Activated gamma-delta T cell treated with anti-CD3 and anti-CD28 coated beads, Interleukin-2, amount 50 U/mL, for 16 hours (primary cell): ENCODE measurements around the gene NR5A1.

Experiments used
- DNase-seq: peaks from one replicate; pipeline ENCODE4 v3.0.0-alpha.2; 2020; ENCODE audit warnings: low read depth

NR5A1 gene

GRCh38 chr9:124480621-124480981, 26.6 kb downstream of the NR5A1 start:
- DNase-seq, result no peak

GRCh38 chr9:124479947-124480620, 27.1 kb downstream of the NR5A1 start:
- DNase-seq, result no peak

- DNase-seq, result no peak
These were observed 27.8 kb downstream of the NR5A1 start for GRCh38 chr9:124479371-124479770.

- no peak for DNase-seq
These were observed 28.8 kb downstream of the NR5A1 start for GRCh38 chr9:124478354-124478753.

GRCh38 chr9:124477648-124478285, 29.4 kb downstream of the NR5A1 start:
- no peak for DNase-seq

- no peak for DNase-seq
These were observed 30.0 kb downstream of the NR5A1 start for GRCh38 chr9:124477211-124477647.

GRCh38 chr9:124475868-124476690, 31.1 kb downstream of the NR5A1 start:
- no peak for DNase-seq

GRCh38 chr9:124475158-124475867, 31.9 kb downstream of the NR5A1 start:
- DNase-seq, result no peak

- DNase-seq, result no peak
These were observed 33.0 kb downstream of the NR5A1 start for GRCh38 chr9:124474151-124474550.

GRCh38 chr9:124473310-124473709, 33.9 kb downstream of the NR5A1 start:
- no peak for DNase-seq

GRCh38 chr9:124472770-124473169, 34.4 kb downstream of the NR5A1 start:
- no peak for DNase-seq

GRCh38 chr9:124471761-124472160, 35.4 kb downstream of the NR5A1 start:
- DNase-seq, result no peak

GRCh38 chr9:124470726-124471125, 36.5 kb downstream of the NR5A1 start:
- DNase-seq, result no peak

- DNase-seq, result no peak
These were observed 36.9 kb downstream of the NR5A1 start for GRCh38 chr9:124470306-124470705.

GRCh38 chr9:124469011-124469832, 38.0 kb downstream of the NR5A1 start:
- no peak for DNase-seq

GRCh38 chr9:124468061-124468740, 39.0 kb downstream of the NR5A1 start:
- DNase-seq, result no peak

GRCh38 chr9:124467410-124468060, 39.7 kb downstream of the NR5A1 start:
- no peak for DNase-seq

GRCh38 chr9:124465736-124466135, 41.5 kb downstream of the NR5A1 start:
- DNase-seq, result no peak

- DNase-seq, result no peak
These were observed 44.5 kb downstream of the NR5A1 start for GRCh38 chr9:124462739-124463138.

GRCh38 chr9:124458441-124458840, 48.8 kb downstream of the NR5A1 start:
- DNase-seq, result no peak
